ENCODE data around the gene BDH1. TPM values are rescaled to one million over a fixed set of nuclear protein-coding genes. Genes with fewer than 3 reads are reported as not detected.

The BDH1 gene
- total RNA-seq, 1 experiment from 2014 or later = 57.6 TPM

DNA sequence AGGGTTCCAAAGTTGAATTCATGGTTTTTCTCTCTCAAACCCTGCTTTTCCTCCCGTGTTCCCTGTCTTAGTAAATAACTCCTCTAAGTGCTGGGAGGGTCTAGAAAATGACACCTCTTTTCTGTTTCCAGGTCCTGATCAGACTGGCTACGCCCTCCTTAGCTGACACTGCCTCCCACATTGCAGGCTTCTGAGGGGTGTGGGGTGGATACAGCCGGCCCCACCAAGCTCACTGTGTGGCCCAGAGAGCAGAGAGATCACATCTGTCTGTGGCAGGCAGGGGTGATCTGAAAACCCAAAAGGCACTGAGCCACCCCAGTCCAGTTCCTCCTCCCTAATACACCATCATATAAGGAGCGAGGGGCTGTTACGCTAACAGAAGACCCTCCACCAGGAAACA, 62.7 kb downstream of the BDH1 start:
- no peaks in the 10 kb centered on the region for H3K27me3 ChIP-seq (replicated peaks; ENCODE audit: insufficient read depth, low read depth, low read length, poor library complexity)
- H3K4me3 ChIP-seq (ENCODE audit: low read depth, low read length, poor library complexity, severe bottlenecking) = no peak overlapping the region
- no peak overlapping the region for H3K27ac ChIP-seq (ENCODE audit: low read depth, low read length, poor library complexity, severe bottlenecking)
- POLR2A ChIA-PET (ENCODE audit: low non-redundant PET) = no interaction called here
- peaks cover 27% of the 10 kb centered on the region for H3K4me1 ChIP-seq (ENCODE audit: insufficient read depth, low read length, poor library complexity, severe bottlenecking)
- no peaks in the 10 kb centered on the region for H3K36me3 ChIP-seq (ENCODE audit: insufficient read depth, low read length, poor library complexity, severe bottlenecking)
- DNase-seq (ENCODE audit: low spot score) = no peak
- TF ChIP-seq EZH2 (IDR thresholded peaks at IDR 0.05; ENCODE audit: borderline replicate concordance, low read depth, low read length, poor library complexity, severe bottlenecking) = no peak
- TF ChIP-seq CTCF (conservative IDR thresholded peaks at IDR 0.05; ENCODE audit: low read depth, low read length) = no peak
- no peaks in the 10 kb centered on the region for H3K9me3 ChIP-seq (ENCODE audit: low read depth, low read length, poor library complexity, severe bottlenecking)
- CTCF ChIA-PET = no interaction called here
- no TSS peak for BruUV-seq (replicated peaks)
- intact Hi-C loops (cut with micrococcal nuclease; ENCODE audit: unreplicated experiment) = no loop called here

DNA sequence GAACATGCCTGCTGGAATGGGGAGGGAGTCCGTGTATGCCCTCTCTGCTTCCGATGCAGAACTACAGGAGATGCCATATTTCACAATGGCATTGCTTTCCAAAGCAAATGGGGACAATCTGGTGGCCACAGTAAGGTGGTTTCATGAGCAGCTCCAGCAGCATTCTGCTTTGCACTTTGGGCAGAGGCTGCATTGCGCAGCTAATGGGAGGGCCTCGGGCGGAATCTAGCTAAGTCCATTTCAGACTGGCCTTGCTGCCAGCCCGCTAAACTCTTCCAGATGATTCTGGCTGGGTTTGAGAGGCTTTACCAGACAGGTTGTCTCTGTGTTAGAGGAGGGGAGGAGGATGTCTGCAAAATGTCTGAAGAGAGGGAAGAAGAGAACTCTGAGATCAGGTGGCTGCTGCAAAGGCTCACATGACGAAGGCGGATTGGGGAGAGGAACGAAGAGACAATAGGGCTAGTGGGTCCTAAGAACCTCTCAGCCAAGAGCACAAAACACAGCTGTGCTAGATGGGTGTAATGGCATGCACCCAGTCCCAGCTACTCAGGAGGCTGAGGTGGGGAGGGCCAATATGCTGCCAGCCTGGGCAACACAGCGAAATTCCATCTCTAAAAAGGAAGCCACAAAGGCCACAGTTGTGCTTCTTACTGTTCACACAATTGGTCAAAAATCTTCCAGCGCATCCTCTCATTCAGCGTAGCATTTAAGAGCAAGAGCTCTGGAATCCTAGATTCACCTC, 63.7 kb downstream of the BDH1 start:
- Histone ChIP-seq H3K27me3 (replicated peaks; ENCODE audit: insufficient read depth, low read depth, low read length, poor library complexity) (no peaks in the 10 kb centered on the region), H3K36me3 (ENCODE audit: insufficient read depth, low read length, poor library complexity, severe bottlenecking) (no peaks in the 10 kb centered on the region), H3K4me3 (ENCODE audit: low read depth, low read length, poor library complexity, severe bottlenecking) (no peak overlapping the region), H3K4me1 (ENCODE audit: insufficient read depth, low read length, poor library complexity, severe bottlenecking) (peaks cover 24% of the 10 kb centered on the region), H3K27ac (ENCODE audit: low read depth, low read length, poor library complexity, severe bottlenecking) (no peak overlapping the region), H3K9me3 (ENCODE audit: low read depth, low read length, poor library complexity, severe bottlenecking) (no peaks in the 10 kb centered on the region)
- CTCF ChIA-PET = no interaction called here
- intact Hi-C loops (cut with micrococcal nuclease; ENCODE audit: unreplicated experiment) = no loop called here
- POLR2A ChIA-PET (ENCODE audit: low non-redundant PET) = no interaction called here
- TF ChIP-seq EZH2 (IDR thresholded peaks at IDR 0.05; ENCODE audit: borderline replicate concordance, low read depth, low read length, poor library complexity, severe bottlenecking) (no peak), CTCF (conservative IDR thresholded peaks at IDR 0.05; ENCODE audit: low read depth, low read length) (no peak)
- DNase-seq (ENCODE audit: low spot score) = no peak
- BruUV-seq (replicated peaks) = no TSS peak

DNA sequence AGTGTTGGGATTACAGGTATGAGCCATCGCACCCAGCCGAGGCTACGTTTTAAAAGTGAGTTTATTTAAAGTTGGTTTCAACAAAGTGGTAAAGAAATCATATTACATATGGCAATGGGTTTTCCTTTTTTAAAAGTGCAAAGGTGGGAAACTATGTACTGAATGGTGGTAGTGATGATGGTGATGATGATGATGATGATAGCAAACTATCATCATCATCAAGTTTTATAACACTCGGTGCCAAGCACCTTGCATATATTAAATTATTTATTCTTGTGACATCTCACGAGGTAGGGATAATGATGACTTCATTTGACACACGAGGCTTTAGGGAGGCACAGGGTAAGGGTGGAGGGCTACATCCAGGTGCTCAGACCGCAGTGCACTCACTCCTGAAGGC, 64.3 kb downstream of the BDH1 start:
- intact Hi-C loops (cut with micrococcal nuclease; ENCODE audit: unreplicated experiment) = no loop called here
- CTCF ChIA-PET = no interaction called here
- Histone ChIP-seq H3K36me3 (ENCODE audit: insufficient read depth, low read length, poor library complexity, severe bottlenecking) (no peaks in the 10 kb centered on the region), H3K4me3 (ENCODE audit: low read depth, low read length, poor library complexity, severe bottlenecking) (no peak overlapping the region), H3K4me1 (ENCODE audit: insufficient read depth, low read length, poor library complexity, severe bottlenecking) (peaks cover 18% of the 10 kb centered on the region), H3K9me3 (ENCODE audit: low read depth, low read length, poor library complexity, severe bottlenecking) (no peaks in the 10 kb centered on the region), H3K27me3 (replicated peaks; ENCODE audit: insufficient read depth, low read depth, low read length, poor library complexity) (no peaks in the 10 kb centered on the region), H3K27ac (ENCODE audit: low read depth, low read length, poor library complexity, severe bottlenecking) (no peak overlapping the region)
- TF ChIP-seq CTCF (conservative IDR thresholded peaks at IDR 0.05; ENCODE audit: low read depth, low read length) (no peak), EZH2 (IDR thresholded peaks at IDR 0.05; ENCODE audit: borderline replicate concordance, low read depth, low read length, poor library complexity, severe bottlenecking) (no peak)
- no TSS peak for BruUV-seq (replicated peaks)
- DNase-seq (ENCODE audit: low spot score) = no peak
- POLR2A ChIA-PET (ENCODE audit: low non-redundant PET) = no interaction called here

Measured in A673 (cell line).